Stimulated activated CD4-positive, alpha-beta T cell treated with anti-CD3 and anti-CD28 coated beads, Interleukin-12 subunit alpha, Interleukin-12 subunit beta, amount 100 ng/mL, for 24 hours (primary cell): Measurements from ENCODE around the gene HRH3.

Source experiments
- DNase-seq, 2 experiments: peaks; one replicate each; pipeline ENCODE4 v3.0.0-alpha.2; 2020; ENCODE audit warnings: low read depth in 2 of 2

HRH3 gene

DNA sequence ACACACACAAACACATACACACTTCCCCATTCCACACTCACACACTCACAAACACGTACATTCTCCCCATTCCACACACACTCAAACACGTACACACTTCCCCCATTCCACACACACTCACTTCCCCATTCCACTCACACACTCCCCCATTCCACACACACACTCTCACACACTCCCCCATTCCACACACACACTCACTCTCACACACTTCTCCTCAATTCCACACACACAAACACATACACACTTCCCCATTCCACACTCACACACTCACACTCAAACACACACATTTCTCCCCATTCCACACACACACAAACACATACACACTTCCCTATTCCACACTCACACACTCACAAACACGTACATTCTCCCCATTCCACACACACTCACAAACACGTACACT is 9.6 kb upstream of the HRH3 start:
- DNase-seq, result no peak

DNA sequence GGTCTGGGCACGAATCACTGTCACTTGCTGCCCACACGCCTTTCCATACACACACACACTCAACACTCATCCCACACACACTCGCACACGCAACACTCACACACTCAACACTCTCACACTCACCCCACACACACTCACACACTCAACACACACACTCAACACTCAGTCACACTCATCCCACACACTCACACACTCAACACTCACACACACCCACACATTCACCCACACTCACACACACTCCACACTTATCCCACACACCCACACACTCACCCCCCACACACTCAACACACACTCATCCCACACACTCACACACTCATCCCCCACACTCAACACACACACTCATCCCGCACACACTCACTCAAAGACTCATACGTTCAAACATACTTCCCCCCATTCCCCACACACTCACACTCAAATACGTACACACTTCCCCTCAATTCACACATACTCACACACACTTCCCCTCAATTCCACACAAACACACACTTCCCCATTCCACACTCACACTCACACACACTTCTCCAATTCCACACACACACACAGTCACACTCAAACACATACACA is 9.0 kb upstream of the HRH3 start:
- DNase-seq, result no peak

DNA sequence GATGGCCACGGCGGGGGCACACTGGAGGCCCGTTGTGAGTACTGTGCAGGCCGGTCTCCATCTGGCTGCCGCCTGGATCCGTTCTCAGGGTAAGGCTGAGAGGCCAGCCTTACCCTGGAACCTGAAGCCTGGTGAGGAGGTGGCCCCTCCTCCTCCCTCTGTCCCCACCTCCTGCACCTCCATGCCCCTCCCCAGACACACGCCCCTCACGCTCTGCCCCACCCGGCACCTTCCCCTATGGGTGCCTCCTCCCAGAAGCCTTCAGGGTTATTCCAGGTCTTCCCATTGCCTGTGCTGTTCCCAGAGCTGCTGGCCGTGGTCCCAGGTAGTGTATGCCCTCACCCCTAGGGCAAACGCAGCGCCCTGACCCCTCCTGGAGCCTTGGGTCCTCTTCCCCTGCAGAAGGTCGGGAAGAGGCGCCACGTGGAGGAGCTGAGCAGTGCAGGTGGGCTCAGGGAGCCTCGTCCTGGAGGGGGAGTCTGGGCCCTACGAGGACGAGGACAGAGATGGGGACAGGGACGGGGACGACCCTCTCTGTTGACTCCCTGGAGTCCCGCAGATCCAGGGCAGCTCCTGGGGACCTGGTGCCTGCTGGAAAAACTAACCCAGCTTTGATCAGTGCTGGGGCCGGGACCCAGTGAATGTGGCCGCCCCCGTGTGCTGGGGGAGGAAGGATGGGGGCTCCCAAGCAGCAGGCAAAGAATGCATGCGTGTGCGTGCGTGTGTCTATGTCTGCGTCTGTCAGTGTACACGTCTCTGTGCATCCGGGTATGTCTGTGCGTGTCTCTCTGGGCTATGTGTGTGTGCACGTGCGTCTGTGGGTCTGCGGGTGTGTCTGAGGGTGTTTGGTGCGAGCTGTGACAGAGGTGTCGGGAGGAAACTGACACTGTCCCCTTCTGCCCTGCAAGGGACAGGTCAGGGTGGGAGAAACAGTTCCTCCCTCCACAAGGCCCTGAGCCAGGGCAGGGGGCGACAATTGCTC is 8.2 kb upstream of the HRH3 start:
- no peak for DNase-seq

DNA sequence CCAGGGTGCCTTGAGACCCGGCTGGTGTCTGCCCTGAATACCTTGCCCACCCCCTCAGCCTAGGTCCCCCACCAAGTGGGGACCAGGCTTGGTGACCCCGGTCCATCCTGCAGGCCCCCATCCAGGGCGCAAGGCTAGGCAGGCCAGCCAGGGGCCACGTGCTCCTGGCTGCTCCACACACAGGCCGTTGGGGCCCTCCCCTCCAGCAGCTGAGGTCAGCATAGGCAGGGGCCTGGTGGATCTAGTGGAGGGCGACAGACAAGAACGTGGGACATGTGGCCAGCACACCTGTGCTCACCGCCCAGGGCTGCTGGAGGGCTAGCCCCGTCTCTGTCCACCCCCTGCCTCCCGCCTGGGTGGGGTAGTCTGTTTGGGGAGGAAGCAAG is 7.5 kb upstream of the HRH3 start:
- no peak for DNase-seq

DNA sequence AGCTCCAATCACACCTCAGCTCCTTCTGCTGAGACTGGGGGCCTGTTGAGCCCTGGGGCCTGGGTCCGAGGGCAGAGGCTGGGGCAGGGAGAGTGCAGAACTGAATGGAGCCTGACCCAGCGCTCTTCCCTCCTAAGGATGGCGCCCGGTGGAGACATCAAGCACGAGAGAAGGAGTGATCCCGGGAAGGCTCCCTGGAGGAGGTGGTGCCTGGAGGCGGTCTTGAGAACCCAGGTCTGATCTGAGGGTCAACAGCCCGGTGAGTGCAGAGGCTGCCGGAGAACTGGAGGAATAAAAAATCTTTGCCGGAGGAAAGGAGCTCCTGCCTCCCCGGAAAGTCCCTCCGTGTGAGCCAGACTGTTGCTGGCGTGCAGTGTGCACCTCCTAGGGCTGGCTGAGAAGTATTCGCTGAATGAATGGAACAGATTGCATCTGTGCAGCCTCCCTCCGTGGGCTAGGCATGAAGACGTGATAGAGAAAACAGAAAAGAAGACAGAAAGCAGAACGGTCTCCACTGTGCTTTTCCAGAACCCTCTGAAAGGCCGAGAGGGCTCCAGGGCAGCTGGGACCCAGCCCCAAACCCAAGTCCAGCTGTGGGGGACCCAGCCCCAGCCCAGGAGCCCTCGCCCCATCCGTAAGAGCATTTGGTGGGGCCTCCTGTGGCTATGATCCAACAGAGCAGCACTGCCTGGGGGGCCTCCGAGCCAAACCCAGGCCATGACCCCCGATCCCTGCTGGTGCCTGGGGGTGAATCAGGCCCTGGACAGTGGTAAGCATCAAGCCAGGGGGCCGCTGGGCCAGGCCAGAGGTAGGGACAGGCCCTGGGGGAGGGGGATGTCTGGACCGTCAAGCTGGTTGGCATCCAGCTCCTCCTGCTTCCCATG is 6.9 kb upstream of the HRH3 start:
- DNase-seq, result no peak

DNA sequence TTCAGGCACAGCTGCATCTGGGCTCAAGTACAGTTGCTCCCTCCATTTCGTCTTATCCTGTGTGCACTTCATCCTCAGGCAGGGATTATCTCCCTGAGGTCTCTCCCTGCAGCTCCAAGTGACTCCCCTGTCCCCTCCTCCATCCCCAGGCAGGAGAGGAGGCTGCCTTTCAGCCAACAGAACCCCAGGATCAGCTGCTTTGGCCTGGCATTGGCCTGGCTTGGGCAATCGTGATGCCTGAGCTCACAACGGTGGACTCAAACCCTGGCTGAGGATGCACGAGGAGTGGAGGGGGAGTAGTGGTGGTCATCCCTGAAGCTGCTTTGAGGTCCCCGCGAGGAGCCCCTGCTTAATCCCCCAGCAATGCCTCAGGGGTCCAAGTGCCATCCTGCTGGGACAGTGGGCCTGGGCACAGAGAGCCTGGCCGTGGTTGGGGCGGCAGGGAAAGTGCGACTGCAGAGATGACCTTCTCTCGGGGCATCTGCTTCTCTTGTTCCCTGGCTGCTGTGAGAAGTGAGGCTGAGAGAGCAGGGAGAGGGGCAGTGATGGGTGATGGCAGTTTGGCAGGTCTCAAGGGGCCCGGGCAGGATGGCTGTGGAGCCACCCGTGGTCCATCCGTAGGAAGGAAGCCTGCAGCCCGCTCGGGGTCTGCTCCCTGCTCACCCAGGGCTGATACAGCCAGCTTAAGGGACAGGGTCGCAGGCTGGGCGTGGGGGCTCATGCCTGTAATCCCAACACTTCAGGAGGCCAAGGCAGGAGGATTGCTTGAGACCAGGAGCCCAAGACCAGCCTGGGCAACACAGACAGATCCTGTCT is 6.0 kb upstream of the HRH3 start:
- DNase-seq, result no peak

DNA sequence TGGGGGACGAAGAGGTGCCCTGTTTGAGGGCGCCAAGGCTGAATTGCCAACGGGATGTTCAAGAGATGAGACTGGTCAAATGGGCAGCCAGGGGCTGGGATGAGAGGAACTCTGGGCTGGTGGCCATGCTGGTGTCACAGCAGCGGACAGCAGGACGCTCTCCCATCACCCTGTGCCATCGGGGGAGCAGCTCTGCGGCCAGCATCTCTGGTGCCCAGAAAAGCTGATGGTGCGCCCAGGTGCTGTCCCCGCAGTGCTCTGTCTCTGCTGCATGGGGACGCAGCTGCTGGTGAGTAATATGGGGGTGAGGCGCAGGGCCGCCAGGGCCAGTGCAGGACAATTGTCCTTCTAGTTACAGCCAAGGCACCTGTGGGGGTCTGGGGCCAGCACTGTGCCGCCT is 4.9 kb upstream of the HRH3 start:
- DNase-seq, result no peak

DNA sequence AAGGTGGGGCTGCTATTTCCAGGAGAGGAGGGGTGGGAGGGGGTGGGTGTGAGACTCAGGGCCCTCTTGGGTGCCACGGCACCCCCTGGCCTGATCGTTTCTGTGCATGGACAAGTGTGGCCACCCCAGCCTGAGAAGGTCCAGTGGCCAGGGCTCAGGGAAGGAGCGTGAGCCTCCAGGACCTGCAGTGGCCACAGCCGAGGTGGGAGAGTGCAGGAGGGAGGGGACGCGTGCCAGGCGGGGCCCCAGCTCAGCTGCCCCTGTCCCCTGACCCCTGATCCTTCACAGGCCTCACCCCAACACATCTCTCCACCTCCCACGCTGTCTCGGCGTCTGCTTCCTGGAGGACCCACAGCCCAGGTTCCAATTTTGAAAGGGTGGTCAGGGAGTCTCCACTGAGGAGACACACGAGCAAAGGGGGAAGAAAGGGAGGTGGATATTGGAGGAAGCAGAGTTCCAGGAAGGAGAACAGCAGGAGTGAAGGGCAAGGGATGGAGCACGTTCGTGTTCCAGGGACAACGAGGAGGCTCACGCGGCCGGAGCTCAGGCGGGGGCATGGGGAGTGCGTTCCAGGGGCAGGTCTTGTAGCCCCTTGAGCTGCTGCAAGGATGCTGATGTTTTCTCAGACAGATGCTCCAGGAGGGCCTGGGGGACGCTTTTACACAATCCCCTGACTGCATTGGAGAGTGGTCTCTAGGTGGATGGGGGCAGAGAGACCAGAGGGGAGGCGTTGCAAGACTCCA is 4.2 kb upstream of the HRH3 start:
- no peak for DNase-seq

DNA sequence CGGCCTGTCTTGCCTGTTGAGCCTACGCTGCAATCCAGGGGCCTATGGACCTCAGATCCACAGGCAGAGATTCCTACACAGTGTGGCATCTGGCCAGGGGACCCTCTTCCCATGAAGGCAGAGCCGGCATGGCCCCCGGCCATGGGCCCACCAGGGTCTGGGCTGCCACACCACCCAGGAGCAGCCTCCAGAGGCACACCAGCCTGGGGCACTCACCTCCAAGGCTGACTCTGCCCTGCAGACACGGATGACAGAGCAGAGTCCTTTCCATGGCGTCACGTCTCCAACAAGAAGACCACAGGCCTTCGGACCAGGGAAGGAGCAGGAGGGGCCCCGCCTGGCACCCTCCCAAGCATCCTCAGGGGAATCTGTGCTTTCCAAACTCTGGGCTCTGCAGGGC is 3.5 kb upstream of the HRH3 start:
- DNase-seq, result no peak

DNA sequence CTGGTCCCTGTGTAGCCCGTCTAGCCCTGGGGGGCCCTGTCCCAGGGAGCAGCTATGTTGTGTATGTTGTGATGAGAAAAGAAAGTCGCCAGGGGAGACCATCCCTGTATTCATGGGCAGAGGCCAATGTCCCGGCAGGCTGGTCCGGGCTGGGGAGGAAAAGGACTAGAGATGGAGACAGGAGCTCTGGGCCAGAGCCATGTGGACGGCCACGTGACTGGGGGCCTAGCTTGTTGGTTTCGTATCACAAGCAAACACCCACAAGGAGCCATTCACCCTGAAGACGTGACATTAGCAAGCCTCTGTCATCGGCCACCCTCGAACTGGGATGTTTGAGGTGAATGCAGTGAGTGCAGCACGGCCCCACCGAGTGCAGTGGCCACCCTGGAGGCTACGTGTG is 2.9 kb upstream of the HRH3 start:
- DNase-seq, result no peak

DNA sequence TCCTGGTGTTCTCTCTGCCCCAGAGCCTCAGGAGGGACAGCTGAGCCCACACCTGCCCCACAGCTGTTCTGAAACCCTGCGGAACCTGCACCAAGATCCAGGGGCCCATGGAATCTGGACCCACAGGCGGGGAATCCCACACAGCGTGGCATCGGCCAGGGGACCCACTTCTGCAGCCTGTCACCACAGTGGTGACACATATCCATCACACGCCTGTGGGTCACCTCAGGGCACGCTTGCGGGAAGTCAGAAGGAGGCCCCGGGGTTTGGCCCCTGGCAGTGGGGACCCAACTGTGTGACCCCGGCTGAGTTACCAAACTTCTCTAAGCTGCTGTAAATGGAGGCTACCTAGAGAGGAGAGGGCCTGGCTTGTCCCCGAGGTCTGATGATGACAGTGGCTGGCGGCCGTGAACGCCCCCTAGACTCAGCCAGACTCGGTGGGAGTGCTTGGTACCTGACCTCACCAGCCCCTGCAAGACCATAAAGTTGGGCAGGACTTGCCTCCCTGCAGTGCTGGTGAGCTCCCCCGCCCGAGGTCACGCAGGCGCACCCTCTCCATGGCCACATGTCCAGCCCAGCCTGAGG is 2.3 kb upstream of the HRH3 start:
- no peak for DNase-seq

DNA sequence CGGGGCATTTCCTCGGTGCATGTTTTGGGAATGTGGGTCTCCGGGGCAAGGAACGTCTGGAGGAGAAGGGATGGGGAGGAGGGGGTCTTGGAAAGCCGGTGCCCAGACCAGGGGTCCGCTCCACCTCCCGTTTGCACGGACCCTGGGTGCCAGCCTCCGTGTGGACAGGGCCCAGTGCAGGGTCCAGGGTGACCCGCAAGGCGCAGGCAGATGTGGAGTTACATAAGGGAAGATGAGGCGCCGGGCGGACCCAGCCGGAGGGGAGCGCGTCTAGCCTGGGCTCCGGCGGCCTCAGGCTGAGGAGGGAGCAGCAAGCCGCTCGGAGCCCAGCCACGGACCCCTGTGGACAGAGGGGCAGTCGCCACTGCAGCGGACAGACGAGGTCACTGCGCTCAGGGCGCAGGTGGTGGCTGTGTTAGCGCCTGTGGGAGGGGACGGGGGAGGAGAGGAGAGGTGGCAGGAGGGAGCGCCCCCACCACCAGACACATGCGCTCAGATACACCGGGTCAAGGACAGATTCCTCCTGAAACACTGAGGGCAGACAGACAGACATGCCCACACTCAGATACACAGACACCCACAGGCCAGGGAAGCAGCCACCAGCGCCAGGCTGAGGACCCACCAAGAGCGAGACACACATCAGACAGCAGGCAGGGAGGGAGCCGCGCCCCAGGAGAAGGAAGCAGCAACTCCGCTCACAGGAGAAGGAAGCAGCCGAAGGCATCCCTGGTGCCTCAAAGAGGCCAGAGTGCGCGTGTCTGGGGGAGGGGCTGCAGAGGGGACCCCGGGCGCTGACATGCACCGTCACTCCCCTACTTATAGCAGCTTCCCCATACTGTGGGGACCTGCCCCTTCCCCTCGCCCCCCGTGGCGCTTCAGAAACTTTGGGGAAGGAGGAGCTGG is 839 bp upstream of the HRH3 start:
- DNase-seq, result no peak

DNA sequence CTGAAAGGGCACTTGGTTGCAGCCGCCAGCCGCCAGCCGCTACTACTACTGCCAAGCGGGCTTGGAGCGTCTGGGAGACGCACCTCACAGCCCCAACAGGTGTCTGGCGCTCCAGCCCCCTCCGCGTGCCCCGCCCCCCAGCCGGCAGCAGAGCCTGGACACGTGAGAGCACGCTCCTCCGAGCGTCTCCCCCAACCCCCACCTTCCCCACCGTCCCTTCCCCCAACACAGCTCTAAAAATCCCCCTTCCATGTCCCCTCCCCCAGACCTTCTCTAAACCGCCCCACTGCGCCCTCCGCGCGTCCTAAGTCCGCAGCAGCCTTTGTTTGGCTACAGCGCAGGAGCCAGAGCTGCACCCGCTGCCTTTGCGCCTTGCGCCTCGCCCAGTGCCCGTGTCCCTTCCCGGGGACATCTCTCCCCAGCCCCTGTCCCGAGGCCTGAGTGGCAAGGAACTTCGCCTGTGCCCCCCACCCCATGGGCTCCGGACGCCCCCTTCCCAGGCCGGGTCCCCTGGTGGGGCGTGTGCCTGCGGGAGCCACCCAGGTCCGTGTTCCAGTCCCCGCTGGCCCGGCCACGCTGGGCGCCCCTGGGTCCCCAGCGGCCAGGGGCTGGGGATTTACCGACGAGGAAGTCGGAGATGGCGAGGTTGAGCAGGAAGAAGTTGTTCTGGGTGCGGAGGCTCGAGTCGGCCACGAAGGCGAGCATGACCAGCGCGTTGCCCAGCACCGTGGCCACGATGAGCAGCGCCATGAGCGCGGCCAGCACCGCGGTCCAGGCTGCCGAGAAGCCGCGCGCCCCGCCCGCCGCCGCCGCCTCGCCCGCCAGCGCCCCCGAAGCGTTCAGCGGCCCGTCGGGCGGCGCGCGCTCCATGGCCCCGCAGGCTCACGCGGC is 732 bp downstream of the HRH3 start:
- no peak for DNase-seq

DNA sequence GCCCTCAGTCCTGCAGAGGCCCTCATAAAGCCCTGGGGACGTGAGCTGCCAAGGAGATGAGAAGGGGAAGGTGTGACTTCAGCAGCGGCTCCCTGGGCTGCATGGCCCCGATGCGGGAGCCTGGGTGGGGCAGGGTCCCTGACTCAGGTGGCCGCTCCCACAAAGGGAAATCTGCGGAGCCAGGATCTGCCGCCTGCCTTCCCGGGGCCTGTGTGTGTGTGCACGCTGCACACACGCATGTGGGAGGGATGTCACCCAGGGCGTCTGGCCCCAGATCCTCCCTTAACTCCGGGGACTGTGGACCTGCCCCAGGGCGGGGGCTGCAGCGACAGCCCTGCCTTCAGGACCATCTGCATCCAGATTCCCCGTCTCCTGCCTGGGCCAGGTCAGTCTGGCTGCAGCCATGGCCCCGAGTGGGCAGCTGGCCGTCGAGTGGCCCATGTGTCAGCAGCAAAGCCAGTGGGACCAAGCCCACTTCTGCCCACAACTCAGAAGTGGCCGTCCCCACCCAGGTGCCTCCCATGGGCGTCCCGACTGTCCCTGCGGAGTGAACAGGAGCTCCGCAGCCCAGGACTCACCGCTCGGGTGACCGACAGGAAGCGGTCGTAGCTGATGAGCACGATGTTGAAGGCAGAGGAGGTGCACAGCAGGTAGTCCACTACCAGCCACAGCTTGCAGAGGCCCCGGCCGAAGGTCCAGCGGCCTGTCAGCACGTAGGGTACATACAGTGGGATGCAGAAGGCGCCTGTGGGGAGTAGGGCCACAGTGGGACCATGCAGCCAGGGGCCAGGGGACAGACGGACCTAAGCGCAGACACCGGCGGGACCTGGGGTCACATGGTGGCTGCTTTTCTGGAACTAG is 1.9 kb downstream of the HRH3 start:
- no peak for DNase-seq

DNA sequence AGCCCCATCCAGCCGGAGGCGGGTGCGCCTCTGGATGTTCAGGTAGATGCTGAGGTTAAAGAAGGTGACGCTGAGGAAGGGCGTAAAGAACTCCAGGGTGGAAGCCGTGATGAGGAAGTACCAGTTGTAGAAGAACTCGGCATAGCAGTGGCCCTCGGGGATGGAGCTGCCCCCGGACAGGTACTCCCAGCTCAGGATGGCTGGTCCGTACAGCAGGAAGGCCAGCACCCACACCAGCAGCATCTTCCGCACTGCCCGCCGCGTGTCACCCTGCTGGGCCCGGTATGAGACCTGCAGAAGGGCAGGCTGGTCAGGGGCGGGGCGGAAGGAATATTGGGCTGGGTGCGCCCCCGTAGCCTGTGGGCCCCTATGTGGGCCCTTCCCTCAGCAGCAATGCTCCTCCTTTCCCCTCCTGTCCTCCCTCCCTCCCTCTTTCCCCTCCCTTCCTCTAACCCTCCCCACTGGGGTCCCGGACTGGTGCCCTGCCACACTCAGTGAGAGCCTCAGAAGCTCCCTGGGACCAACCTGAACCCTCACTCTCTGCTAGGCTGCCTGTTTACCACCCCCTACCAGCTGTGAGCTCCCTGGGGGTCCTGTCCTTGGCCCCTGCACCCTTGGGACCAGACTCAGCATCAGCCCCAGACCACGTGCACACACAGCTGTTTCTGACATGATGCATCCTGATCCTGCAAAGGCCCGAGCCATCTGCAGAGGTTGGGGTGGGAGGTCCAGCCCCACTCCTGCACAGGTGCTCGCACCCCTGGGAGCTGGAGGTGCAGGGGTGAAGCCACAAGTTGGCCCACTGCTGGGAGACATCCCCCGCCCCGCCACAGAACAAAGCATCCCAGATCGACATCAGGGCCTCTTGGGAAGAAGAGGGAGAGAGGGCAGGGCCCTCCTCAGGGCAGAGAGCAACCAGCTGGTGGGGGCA is 3.2 kb downstream of the HRH3 start:
- DNase-seq, result no peak

DNA sequence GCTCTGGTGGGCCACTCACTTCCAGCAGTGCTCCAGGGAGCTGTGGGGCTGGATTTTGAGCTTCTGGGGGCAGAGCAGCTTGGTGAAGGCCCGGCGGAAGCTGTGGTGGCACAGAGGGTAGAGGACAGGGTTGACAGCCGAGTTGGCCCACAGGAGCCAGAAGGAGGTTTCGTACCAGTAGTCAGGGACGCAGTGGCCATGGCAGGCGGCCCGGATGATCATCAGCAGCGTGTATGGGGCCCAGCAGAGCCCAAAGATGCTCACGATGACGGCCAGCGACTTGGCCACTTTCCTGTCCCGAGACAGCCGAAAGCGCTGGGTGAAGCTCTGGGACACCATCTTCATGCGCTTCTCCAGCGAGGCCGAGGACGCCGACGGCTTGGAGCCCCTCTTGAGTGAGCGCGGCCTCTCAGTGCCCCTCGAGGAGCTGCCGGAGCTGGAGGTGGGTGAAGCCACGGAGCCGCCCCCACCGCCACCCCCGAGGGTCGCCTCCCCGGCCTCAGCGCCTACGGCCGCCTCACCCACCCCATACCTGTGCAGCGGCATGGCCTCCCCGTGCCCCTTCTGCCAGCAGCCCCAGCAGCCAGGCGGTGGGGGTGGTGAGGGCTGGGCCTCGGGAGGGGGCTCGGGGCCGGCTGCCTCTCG is 4.0 kb downstream of the HRH3 start:
- DNase-seq, result no peak
